ENCODE data around the gene TMEM158. TPM values are rescaled to one million over a fixed set of nuclear protein-coding genes. Genes with fewer than 3 reads are reported as not detected.

The TMEM158 gene
- total and polyA plus RNA-seq, 10 of the 15 experiments (the other 5 are each of a cell fraction or from before 2014, with no cell fraction given): not detected

DNA sequence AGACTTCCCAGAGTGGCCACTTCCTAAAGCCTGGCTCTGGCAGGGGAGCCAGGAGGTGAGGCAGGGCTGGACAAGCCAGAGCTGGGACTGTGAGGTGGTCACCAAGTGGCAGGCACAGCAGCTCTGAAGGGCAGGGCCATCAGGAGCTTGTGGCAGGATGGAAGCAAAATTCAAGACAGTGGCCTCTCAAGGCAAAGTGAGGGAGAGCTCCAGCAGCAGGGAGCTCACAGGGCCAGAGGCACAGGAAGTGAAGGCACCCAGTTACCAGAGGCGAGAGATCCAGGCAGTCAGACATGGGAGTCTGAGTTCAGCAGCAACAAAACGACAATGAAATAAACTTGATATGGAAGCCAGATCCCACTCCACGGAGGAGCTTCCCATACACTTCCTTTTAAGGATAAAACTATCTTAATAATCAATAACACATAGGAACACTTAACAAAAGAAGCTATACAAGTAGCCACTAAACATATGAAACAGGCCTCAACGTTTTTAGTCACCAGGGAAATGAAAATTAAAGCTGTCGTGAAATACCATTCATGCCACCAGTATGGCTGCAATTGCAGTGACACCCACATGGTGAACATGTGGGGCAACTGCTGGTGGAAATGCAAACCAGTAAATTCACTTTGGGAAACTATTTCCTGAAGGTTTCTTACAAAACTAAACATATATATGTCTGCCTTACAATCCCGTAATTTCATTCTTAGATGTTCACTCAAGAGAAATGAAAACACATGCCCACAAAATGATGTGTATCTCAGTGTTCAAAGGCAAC, 35.4 kb upstream of the TMEM158 start:
- SMC1A ChIA-PET (ENCODE audit: uncharacterized antibody, unreplicated experiment): interaction anchor here (1.4 kb wide), 1 partner anchor 9 kb away, joined by 3 read pairs; no protein-coding TSS in a partner anchor
- TF ChIP-seq IRF4 (IDR thresholded peaks at IDR 0.05; ENCODE audit: low read depth, low read length) (no peak), JUND (IDR thresholded peaks at IDR 0.05; ENCODE audit: low read depth, low read length) (no peak), FOXM1 (IDR thresholded peaks at IDR 0.05; ENCODE audit: low read depth, low read length) (no peak), ZNF274 (IDR thresholded peaks at IDR 0.05; ENCODE audit: insufficient read depth, insufficient read length) (no peak), NFYA (IDR thresholded peaks at IDR 0.05; ENCODE audit: borderline replicate concordance, low read depth, low read length) (no peak), ZNF24 (IDR thresholded peaks at IDR 0.05) (no peak), POLR2AphosphoS5 (IDR thresholded peaks at IDR 0.05; ENCODE audit: low read length) (no peak), CHD1 (IDR thresholded peaks at IDR 0.05; ENCODE audit: low read depth, low read length) (no peak), ZNF217 (IDR thresholded peaks at IDR 0.05) (no peak), NR2F1 (conservative IDR thresholded peaks at IDR 0.05) (no peak), ATF7 (IDR thresholded peaks at IDR 0.05; ENCODE audit: low read depth) (no peak)
- TF ChIP-seq, protein P1, sequence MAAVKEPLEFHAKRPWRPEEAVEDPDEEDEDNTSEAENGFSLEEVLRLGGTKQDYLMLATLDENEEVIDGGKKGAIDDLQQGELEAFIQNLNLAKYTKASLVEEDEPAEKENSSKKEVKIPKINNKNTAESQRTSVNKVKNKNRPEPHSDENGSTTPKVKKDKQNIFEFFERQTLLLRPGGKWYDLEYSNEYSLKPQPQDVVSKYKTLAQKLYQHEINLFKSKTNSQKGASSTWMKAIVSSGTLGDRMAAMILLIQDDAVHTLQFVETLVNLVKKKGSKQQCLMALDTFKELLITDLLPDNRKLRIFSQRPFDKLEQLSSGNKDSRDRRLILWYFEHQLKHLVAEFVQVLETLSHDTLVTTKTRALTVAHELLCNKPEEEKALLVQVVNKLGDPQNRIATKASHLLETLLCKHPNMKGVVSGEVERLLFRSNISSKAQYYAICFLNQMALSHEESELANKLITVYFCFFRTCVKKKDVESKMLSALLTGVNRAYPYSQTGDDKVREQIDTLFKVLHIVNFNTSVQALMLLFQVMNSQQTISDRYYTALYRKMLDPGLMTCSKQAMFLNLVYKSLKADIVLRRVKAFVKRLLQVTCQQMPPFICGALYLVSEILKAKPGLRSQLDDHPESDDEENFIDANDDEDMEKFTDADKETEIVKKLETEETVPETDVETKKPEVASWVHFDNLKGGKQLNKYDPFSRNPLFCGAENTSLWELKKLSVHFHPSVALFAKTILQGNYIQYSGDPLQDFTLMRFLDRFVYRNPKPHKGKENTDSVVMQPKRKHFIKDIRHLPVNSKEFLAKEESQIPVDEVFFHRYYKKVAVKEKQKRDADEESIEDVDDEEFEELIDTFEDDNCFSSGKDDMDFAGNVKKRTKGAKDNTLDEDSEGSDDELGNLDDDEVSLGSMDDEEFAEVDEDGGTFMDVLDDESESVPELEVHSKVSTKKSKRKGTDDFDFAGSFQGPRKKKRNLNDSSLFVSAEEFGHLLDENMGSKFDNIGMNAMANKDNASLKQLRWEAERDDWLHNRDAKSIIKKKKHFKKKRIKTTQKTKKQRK (IDR thresholded peaks at IDR 0.05; ENCODE audit: low read depth, low read length): no peak

More for the DNA sequence above, 35.4 kb upstream of the TMEM158 start:
- 18% methylated on average over 6 of the region's 6 CpGs for WGBS (ENCODE audit: insufficient coverage, insufficient replicate concordance, low lambda C conversion rate, missing lambda C conversion rate)
- no peak for FAIRE-seq
- ATAC-seq: no peak
- Histone ChIP-seq H3K4me2 (ENCODE audit: control insufficient read depth, insufficient read depth) (no peak overlapping the region), H3K27me3 (replicated peaks in 1 of 2; ENCODE audit: control insufficient read depth in 2 of 2, insufficient read depth in 2 of 2, low read length in 1 of 2) (peaks cover 1 to 2% of the 10 kb centered on the region in 2 experiments), H3K4me3 (no peak overlapping the region), H3K27ac (ENCODE audit: control insufficient read depth, insufficient read depth) (no peak overlapping the region), H3K4me1 (ENCODE audit: control insufficient read depth, insufficient read depth, low read length) (no peaks in the 10 kb centered on the region), H2AFZ (ENCODE audit: control insufficient read depth, low read depth, low read length) (no peak overlapping the region), H3K79me2 (ENCODE audit: control insufficient read depth, insufficient read depth, low read length) (no peaks in the 10 kb centered on the region), H3K36me3 (ENCODE audit: control insufficient read depth in 2 of 2, insufficient read depth in 2 of 2, low read length in 1 of 2) (no peaks in the 10 kb centered on the region), H4K20me1 (ENCODE audit: control insufficient read depth, insufficient read depth) (no peaks in the 10 kb centered on the region), H3K9ac (ENCODE audit: control insufficient read depth, insufficient read depth, low read length) (no peak overlapping the region), H3K9me3 (replicated peaks; ENCODE audit: control insufficient read depth, insufficient read depth, low read length) (no peaks in the 10 kb centered on the region)
- ChIA-PET RAD21 (ENCODE audit: unreplicated experiment) (no interaction called here), CTCF (interaction anchor here (1.1 to 1.3 kb wide), 3 partner anchors 8 to 219 kb away, joined by 3 to 6 read pairs (median 5); no protein-coding TSS in a partner anchor), POLR2A (no interaction called here)
- DNase-seq (ENCODE audit: low read depth, low spot score): no peak
- in situ Hi-C loops (cut with MboI) (no loop called here), intact Hi-C loops (cut with micrococcal nuclease; ENCODE audit: unreplicated experiment) (no loop called here)
- BruUV-seq (replicated peaks): no TSS peak

Measured in GM12878 (cell line).